NCI-H526 treated with DMSO at 0.1 percent for 48 hours (cell line): ENCODE measurements around the gene IMPA2.
"Not testable (repeated sequence)": the region's sequence is repeated elsewhere in the genome, so short reads cannot be mapped to it uniquely, and the experiment has no call there.

Experiments
- DNase-seq: peaks from one replicate; lab custom pipeline; 2025; lab: John Stamatoyannopoulos, UW

Gene IMPA2

DNA sequence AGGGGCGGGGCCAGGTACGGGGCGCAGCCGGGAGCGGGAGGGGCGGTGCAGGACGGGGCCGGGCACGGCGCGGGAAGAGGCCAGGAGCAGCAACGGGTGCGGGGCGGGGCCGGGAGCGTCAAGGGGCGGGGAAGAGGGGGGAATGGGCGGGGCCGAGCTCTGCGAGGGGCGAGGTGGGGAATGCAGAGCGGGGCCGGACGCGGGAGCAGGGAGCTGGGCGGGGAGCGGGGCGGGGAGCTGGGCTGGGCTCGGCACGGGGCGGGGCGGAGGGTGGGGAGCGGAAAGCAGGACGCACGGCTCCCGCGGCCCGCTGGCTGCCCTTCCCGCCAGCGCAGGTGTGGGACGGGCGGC, at the start of gene IMPA2:
Gene IMPA2, plus strand, starts transcription at position 316 of the 351 bp plus-strand sequence. CDS start 163 bp downstream, outside the sequence.
- no peak for DNase-seq

DNA sequence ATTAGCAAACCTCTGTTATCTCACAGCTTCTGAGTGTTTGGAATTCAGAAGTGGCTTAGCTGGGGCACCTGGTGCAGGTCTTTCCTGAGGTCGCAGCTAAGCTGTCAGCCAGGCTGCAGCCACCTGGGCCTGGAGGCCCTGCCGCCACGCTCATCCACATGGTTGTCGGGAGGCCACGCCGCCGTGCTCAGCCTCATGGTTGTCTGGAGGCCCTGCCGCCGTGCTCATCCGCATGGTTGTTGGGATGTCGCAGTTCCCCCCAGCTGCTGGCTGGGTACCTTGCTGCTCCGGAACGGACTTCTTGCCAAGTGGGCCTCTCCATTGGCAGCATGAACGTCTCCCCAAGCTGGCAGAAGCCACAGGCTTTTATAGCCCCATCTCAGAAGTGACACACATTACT, 48.9 kb upstream of the IMPA2 start:
- DNase-seq: no peak

GRCh38 chr18:11937874-11938478, 43.3 kb upstream of the IMPA2 start:
- DNase-seq: peak; percentile 29

DNA sequence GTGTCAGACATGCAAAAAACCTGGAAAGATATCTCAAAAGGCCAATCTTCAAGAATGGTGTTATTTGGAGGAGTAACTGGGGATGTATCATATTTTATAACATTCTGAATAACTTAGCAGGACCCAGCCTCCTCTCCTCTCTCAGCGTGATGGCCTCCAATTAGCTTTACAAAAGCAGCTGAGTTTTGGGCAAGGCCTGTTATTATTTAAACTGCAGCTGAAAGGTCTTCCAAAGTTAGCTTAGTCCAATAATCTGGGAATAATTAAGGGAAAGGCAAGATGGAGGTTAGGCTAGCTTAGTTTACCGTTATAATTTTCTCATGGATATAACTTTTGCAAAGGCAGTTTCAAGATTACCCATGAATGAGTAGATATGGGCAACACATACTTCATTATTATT, 40.4 kb upstream of the IMPA2 start:
- DNase-seq: no peak

- DNase-seq: no peak
Measured at GRCh38 chr18:11943551-11943950, 37.8 kb upstream of the IMPA2 start.

- no peak for DNase-seq
Measured at GRCh38 chr18:11944252-11944651, 37.1 kb upstream of the IMPA2 start.

- DNase-seq: no peak
Measured at GRCh38 chr18:11944786-11945185, 36.5 kb upstream of the IMPA2 start.

DNA sequence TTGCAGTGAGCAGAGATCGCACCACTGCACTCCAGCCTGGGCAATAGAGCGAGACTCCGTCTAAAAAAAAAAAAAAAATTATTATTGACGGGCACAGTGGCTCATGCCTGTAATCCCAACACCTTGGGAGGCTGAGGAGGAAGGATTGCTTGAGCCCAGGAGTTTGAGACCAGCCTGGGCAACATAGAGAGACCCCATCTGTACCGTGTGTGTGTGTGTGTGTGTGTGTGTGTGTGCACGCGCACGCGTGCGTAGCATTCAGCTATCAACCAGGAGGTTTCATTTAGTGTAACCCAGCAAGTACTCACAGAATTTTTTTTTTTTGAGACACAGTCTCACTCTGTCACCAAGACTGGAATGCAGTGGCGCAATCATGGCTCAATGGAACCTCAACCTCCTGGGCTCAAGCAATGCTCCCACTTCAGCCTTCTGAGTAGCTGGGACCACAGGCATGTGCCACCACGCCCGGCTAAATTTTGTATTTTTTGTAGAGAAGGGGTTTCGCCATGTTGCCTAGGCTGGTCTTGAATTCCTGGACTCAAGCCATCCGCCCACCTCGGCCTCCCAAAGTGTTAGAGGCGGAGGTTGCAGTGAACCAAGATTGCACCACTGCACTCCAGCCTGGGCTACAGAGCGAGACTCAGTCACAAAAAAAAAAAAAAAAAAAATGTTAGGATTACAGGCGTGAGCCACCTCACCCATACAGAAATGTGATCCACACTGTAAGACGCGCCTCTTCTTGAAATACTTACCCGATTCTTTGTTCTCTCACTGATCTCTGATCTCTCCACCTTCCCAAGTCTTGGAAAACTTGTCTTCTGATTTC, 35.3 kb upstream of the IMPA2 start:
- not testable (repeated sequence) for DNase-seq

DNA sequence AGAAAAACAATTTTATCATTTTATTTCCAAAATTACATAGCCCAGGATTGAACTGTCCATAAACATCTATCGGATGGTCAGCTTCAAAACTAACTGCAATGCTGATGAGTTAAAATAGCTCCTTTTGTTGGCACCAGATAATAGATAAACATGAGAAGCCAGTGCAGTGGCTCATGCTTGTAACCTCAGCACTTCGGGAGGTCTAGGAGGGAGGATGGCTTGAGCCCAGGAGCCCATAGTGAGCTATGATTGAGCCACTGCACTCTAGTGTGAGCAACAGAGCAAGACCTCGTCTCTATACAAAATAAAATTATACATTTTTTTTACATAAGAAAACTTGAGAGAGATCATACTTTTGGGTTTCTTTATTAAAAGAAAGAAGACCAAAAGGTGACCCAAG, 34.6 kb upstream of the IMPA2 start:
- DNase-seq: no peak

- DNase-seq: no peak
Measured at GRCh38 chr18:11947214-11948191, 33.8 kb upstream of the IMPA2 start.

GRCh38 chr18:11948852-11949523, 32.3 kb upstream of the IMPA2 start:
- no peak for DNase-seq

- DNase-seq: no peak
Measured at GRCh38 chr18:11950824-11951223, 30.5 kb upstream of the IMPA2 start.

GRCh38 chr18:11951390-11951851, 29.9 kb upstream of the IMPA2 start:
- no peak for DNase-seq

DNA sequence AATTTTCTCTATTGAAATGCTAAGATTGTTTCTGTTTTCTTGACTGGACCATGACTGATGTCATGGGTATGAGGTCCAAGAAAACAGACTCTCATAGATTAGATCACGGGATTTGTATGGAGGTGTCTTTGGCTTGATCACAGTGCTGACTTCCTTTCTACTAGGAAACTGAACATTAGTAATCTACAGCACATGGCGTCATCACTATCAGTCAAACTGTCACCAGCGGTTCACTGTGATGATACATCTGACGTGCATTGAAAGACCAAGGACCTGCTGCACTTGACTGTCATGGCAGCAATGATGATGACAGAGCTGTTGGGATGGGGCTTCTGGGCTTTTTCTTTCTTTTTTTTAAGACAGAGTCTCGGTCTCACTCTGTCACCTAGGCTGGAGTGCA, 28.2 kb upstream of the IMPA2 start:
- no peak for DNase-seq

DNA sequence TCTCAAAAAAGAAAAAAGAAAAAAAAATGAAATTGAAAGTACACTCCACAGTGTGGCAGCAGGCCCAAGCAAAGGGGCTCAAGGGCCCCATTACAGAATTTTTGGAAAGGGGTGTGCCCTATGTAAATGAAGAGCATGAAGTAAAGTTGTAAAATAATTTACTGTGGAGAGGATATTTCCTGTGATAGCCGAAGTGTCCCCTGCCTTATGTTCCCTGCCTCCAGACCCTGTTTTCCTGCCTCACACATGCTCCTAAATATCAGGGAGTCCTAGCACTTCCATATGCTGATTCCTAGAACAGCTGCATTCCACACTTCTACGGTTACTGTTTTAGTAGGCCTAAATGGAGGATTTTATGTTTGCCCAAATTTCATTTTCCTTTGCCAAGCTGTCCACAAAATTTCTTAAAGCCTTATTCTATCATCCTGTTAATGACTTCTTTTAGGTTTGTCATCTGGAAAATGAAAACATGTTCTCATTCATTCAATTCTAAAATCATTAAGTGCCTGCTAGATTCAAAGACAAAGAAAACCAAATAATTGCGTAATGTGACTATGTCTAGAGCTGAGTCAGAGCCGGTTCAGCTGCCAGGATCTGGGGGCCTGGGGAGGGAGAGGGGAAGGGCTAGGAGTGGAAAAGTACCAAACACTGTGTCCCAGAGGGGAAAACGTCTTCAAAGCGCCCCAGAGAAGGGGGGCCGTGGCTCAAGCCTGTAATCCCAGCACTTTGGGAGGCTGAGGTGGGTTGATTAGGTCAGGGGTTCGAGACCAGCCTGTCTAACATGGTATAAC, 25.9 kb upstream of the IMPA2 start:
- no peak for DNase-seq

DNA sequence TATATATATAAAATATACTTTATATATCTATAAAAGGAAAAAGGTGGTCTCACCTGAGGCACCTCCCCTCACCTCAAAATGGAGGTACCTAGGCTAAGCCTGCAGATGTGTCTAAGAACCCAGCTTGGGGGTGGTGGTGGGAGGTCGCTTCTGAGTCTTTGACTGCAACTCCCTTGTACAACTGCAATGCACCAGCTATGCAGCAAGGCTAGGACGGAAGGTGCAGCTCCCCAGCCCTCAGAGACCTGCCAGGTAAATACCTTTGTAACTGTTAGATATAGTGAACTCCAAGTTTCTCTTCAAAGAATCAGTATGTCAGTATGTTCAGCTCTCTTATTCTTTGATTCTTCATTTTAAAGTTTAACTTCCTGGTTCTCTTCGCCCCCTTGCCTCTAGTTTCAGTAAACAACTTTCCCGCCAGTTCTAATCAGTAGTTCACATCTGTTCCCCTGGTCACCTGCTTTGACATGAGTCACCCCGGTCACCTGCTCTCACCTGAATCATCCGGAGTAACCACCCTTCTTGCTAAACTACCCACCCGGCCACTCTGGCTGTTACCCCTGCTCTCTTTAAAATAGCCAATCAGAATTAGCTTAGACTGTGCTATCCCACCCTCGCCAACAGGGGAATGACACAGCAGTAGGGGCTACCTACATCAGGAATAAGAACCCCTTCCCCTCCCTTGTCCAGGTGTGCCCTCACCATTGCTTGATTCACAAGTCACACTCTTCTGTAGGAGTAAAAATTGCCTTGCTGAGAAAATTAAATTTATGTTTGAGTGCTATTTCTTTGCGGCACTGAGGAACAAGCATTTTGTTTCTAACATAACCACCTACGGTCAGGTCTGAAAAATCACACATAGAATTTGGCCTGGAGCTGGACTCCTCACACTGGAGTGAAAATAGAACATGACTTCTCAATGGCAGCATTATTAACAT, 24.7 kb upstream of the IMPA2 start:
- DNase-seq: no peak

GRCh38 chr18:11957636-11958035, 23.7 kb upstream of the IMPA2 start:
- no peak for DNase-seq

- not testable (repeated sequence) for DNase-seq
Measured at GRCh38 chr18:11959651-11960050, 21.7 kb upstream of the IMPA2 start.

DNA sequence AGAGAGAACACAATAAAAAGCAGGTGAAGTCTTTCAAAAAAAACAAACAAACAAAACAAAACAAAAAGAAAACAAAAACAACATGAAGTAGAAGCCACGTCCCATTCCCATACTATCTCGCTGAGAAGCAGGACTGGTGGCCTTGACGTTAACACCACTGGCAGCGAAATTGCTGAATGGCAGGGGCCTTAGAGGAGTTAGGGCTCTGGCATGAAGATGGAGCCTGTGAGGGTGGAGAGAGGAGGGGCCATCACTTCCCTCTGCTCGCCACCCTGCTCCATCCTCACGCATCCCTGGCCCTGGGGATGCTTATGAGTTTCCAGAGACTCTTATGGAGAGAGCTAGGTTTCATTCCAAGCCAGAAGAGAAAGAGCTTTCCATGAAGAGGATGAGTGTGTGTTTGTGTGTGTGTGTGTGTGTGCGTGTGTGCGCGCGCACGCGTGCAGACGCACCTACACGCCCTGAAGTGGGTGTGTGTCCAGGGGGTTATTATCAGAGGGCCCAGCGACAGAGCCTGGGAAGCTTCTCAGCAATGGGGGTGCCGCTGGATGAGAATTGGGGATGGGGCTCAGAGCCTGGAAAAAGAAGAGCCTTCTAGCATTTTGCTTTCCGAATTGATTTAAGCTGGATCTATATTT, 20.4 kb upstream of the IMPA2 start:
- no peak for DNase-seq
